Measurements from ENCODE around the gene SMARCC2.

GRCh38 chr12:56229082-56229481 is 39.8 kb upstream of the SMARCC2 start:
- TF ChIP-seq EZH2 (IDR thresholded peaks at IDR 0.05), result no peak
- no peak for TF ChIP-seq ZNF274 (IDR thresholded peaks at IDR 0.05; ENCODE audit: low read depth, low read length)
- no peak for TF ChIP-seq CTCF (IDR thresholded peaks at IDR 0.05 in 2 of 3, conservative IDR thresholded peaks at IDR 0.05 in 1 of 3; ENCODE audit: borderline replicate concordance in 1 of 3, insufficient read depth in 1 of 3, low read depth in 2 of 3, low read length in 2 of 3)
- TF ChIP-seq EZH2phosphoT487 (IDR thresholded peaks at IDR 0.05; ENCODE audit: borderline replicate concordance), result no peak
- TF ChIP-seq TCF7L2 (IDR thresholded peaks at IDR 0.05; ENCODE audit: borderline replicate concordance, extremely low read depth, insufficient read depth, insufficient read length), result no peak
- TF ChIP-seq YY1 (IDR thresholded peaks at IDR 0.05; ENCODE audit: extremely low read depth, insufficient replicate concordance, low read depth, low read length), result no peak
- no peak for TF ChIP-seq REST (IDR thresholded peaks at IDR 0.05; ENCODE audit: low read depth)
- TF ChIP-seq SIN3A (IDR thresholded peaks at IDR 0.05; ENCODE audit: low read depth), result no peak
